ENCODE measurements around the gene C16orf87. TPM values are rescaled to one million over a fixed set of nuclear protein-coding genes. Genes with fewer than 3 reads are reported as not detected.
A peak's percentile ranks its signal among the peaks of the same experiment; 100 is the strongest.

C16orf87 gene
- total RNA-seq, 1 experiment from 2014 or later = 22.5 TPM

GRCh38 chr16:46832757-46833459, 1.9 kb upstream of the C16orf87 start:
- Mint-ChIP-seq H3K27ac (no peak overlapping the region), H3K4me3 (no peak overlapping the region), H3K4me1 (peaks cover 13% of the 10 kb centered on the region), H3K27me3 (ENCODE audit: low read depth) (peaks cover 6% of the 10 kb centered on the region), H3K36me3 (no peaks in the 10 kb centered on the region; the same call in 1 of the 2 replicates), H3K9me3 (no peaks in the 10 kb centered on the region)
- TF ChIP-seq NFATC4 (CRISPR knock-in tag; IDR thresholded peaks at IDR 0.05) (no peak), ZNF121 (CRISPR knock-in tag; IDR thresholded peaks at IDR 0.05) (peak; percentile 72; the same call in 1 of the 2 replicates)
- ChIA-PET POLR2A (no interaction called here), CTCF (interaction anchor here (0.7 kb wide), 2 partner anchors 11 to 529 kb away, joined by 3 to 5 read pairs; no protein-coding TSS in a partner anchor)
- ATAC-seq (no peak), DNase-seq (ENCODE audit: low spot score) (no peak)

GRCh38 chr16:46830417-46830901, 521 bp downstream of the C16orf87 start:
- Mint-ChIP-seq H3K9me3 (no peaks in the 10 kb centered on the region), H3K27ac (peak overlapping the region; percentile 98), H3K4me3 (peak overlapping the region; percentile 100), H3K4me1 (peaks cover 29% of the 10 kb centered on the region), H3K36me3 (no peaks in the 10 kb centered on the region; the same call in 1 of the 2 replicates), H3K27me3 (ENCODE audit: low read depth) (peaks cover 6% of the 10 kb centered on the region)
- peak; percentile 57 for DNase-seq (ENCODE audit: low spot score)
- CTCF ChIA-PET = interaction anchor here (3.0 kb wide), 1 partner anchor 23 kb away, joined by 14 read pairs; no protein-coding TSS in a partner anchor
- peak; percentile 16 for ATAC-seq
- POLR2A ChIA-PET = interaction anchor here (1.0 kb wide), 1 partner anchor 53 kb away, joined by 3 read pairs; the partner anchor contains the start of gene GPT2
- TF ChIP-seq ATF3 (CRISPR knock-in tag; conservative IDR thresholded peaks at IDR 0.05) = no peak
- no peak for TF ChIP-seq NFATC4 (CRISPR knock-in tag; IDR thresholded peaks at IDR 0.05)
- TF ChIP-seq RORB (CRISPR knock-in tag; IDR thresholded peaks at IDR 0.05) = no peak
- TF ChIP-seq ZNF512 (CRISPR knock-in tag; IDR thresholded peaks at IDR 0.05; ENCODE audit: borderline replicate concordance) = no peak
- TF ChIP-seq ZNF396 (CRISPR knock-in tag; IDR thresholded peaks at IDR 0.05; ENCODE audit: borderline replicate concordance) = no peak
- TF ChIP-seq ZNF281 (CRISPR knock-in tag; IDR thresholded peaks at IDR 0.05) = no peak
- 0 out of 2 replicates have a peak, but pooled peaks have one; percentile 55 for TF ChIP-seq TEAD4 (CRISPR knock-in tag; IDR thresholded peaks at IDR 0.05)
- TF ChIP-seq CDX4 (CRISPR knock-in tag; IDR thresholded peaks at IDR 0.05; ENCODE audit: borderline replicate concordance) = no peak
- TF ChIP-seq USF1 (CRISPR knock-in tag; IDR thresholded peaks at IDR 0.05) = 0 out of 2 replicates have a peak, but pooled peaks have one; percentile 13

- ATAC-seq = no peak
- ChIA-PET CTCF (interaction anchor here (1.1 to 3.0 kb wide), 2 partner anchors 25 kb away, joined by 3 to 14 read pairs; no protein-coding TSS in a partner anchor), POLR2A (interaction anchor here (1.3 kb wide), 1 partner anchor 55 kb away, joined by 5 read pairs; the partner anchor contains the start of gene GPT2)
- Mint-ChIP-seq H3K4me1 (peaks cover 32% of the 10 kb centered on the region), H3K27me3 (ENCODE audit: low read depth) (peaks cover 6% of the 10 kb centered on the region), H3K36me3 (no peaks in the 10 kb centered on the region; the same call in 1 of the 2 replicates), H3K9me3 (no peaks in the 10 kb centered on the region), H3K27ac (peak overlapping the region; percentile 72; the same call in 1 of the 2 replicates), H3K4me3 (peak overlapping the region; percentile 100)
- DNase-seq (ENCODE audit: low spot score) = no peak
- TF ChIP-seq PREB (CRISPR knock-in tag; IDR thresholded peaks at IDR 0.05; ENCODE audit: borderline replicate concordance) (no peak), NR2C2 (CRISPR knock-in tag; IDR thresholded peaks at IDR 0.05) (no peak), ARID4B (CRISPR knock-in tag; IDR thresholded peaks at IDR 0.05; ENCODE audit: borderline replicate concordance) (no peak), ZBTB21 (CRISPR knock-in tag; IDR thresholded peaks at IDR 0.05; ENCODE audit: borderline replicate concordance) (no peak), KAT7 (CRISPR knock-in tag; IDR thresholded peaks at IDR 0.05; ENCODE audit: borderline replicate concordance) (no peak), ZNF263 (CRISPR knock-in tag; IDR thresholded peaks at IDR 0.05; ENCODE audit: low read depth) (no peak), NFE2L1 (CRISPR knock-in tag; IDR thresholded peaks at IDR 0.05) (no peak)
These were observed 2.0 kb downstream of the C16orf87 start for GRCh38 chr16:46828943-46829342.
